IMR-90 (cell line): Measurements from ENCODE around the gene LIG1. TPM values are rescaled to one million over a fixed set of nuclear protein-coding genes. Genes with fewer than 3 reads are reported as not detected.
A peak's percentile ranks its signal among the peaks of the same experiment; 100 is the strongest.
"Not testable (repeated sequence)": the region's sequence is repeated elsewhere in the genome, so short reads cannot be mapped to it uniquely, and the experiment has no call there.

Experiments
- ATAC-seq: fragments of 200-7000 bp; cut with Tn5 transposase; 2 replicates; pipeline ENCODE4 v1.9.1; 2020; ENCODE audit warnings: low read depth, mild to moderate bottlenecking, moderate library complexity
- BruUV-seq: library from RNA; stranded (reverse); fragments of 400-500 nt; replicated peaks from 2 replicates; lab custom pipeline; 2021; lab: Mats Ljungman, UMichigan
- CTCF ChIA-PET: fragments of 300-600 bp; formaldehyde crosslinking; extraction: SDS; loops from one replicate; lab custom pipeline; 2021; ENCODE audit warnings: antibody characterized with exemption; lab: Yijun Ruan, JAX
- POLR2A ChIA-PET: fragments of 300-600 bp; sonication (Branson Sonifier 250); formaldehyde crosslinking; loops from one replicate; lab custom pipeline; 2022; ENCODE audit warnings: antibody characterized with exemption; ENCODE audit not compliant: unreplicated experiment; lab: Charles Lee
- DNase-seq: peaks from one replicate; pipeline ENCODE4 v3.0.0; 2013
- H2AFZ ChIP-seq: replicated peaks from 2 replicates; pipeline ENCODE3; 2013; ENCODE audit warnings: low read length, mild to moderate bottlenecking; ENCODE audit not compliant: poor library complexity
- H2AK5ac ChIP-seq: 2 replicates; pipeline ENCODE4 v1.6.1; 2013; ENCODE audit warnings: low read depth, low read length, inconsistent platforms
- H2AK9ac ChIP-seq: replicated peaks from 2 replicates; pipeline ENCODE3; 2013; ENCODE audit warnings: mild to moderate bottlenecking, low read depth, low read length, moderate library complexity; ENCODE audit not compliant: poor library complexity
- H2BK120ac ChIP-seq: 2 replicates; pipeline ENCODE4 v1.6.1; 2013; ENCODE audit warnings: low read depth, low read length, inconsistent platforms
- H2BK15ac ChIP-seq: 3 replicates; pipeline ENCODE4 v1.6.1; 2013; ENCODE audit warnings: low read depth, low read length, inconsistent platforms
- H2BK20ac ChIP-seq: 2 replicates; pipeline ENCODE4 v1.6.1; 2013; ENCODE audit warnings: low read depth, mild to moderate bottlenecking, inconsistent platforms, low read length, moderate library complexity
- H2BK5ac ChIP-seq: 2 replicates; pipeline ENCODE4 v1.6.1; 2013; ENCODE audit warnings: mild to moderate bottlenecking, low read depth, low read length, inconsistent platforms; ENCODE audit not compliant: poor library complexity, severe bottlenecking
- H3K14ac ChIP-seq: replicated peaks from 2 replicates; pipeline ENCODE4 v1.6.1; 2013; ENCODE audit warnings: low read depth, low read length, inconsistent platforms
- H3K18ac ChIP-seq: 2 replicates; pipeline ENCODE4 v1.6.1; 2013; ENCODE audit warnings: low read depth, low read length, control low read depth
- H3K23ac ChIP-seq: 2 replicates; pipeline ENCODE4 v1.6.1; 2013; ENCODE audit warnings: low read depth, low read length, inconsistent platforms
- H3K27ac ChIP-seq: 2 replicates; pipeline ENCODE4 v1.5.1; 2013; ENCODE audit warnings: mild to moderate bottlenecking, control low read depth, low read length; ENCODE audit not compliant: insufficient read depth
- H3K27me3 ChIP-seq: 2 replicates; pipeline ENCODE4 v1.6.1; 2013; ENCODE audit warnings: low read length; ENCODE audit not compliant: control insufficient read depth, insufficient read depth
- H3K36me3 ChIP-seq: 2 replicates; pipeline ENCODE4 v1.6.1; 2013; ENCODE audit warnings: low read length, mixed read lengths; ENCODE audit not compliant: control insufficient read depth, insufficient read depth
- H3K4ac ChIP-seq: 2 replicates; pipeline ENCODE4 v1.6.1; 2013; ENCODE audit warnings: low read depth, low read length, inconsistent platforms
- H3K4me1 ChIP-seq: 2 replicates; pipeline ENCODE4 v1.6.1; 2013; ENCODE audit warnings: low read length, mixed read lengths; ENCODE audit not compliant: control insufficient read depth, insufficient read depth
- H3K4me2 ChIP-seq: 2 replicates; pipeline ENCODE4 v1.6.1; 2013; ENCODE audit warnings: low read depth, mild to moderate bottlenecking, control low read depth, low read length, moderate library complexity
- H3K4me3 ChIP-seq: 2 replicates; pipeline ENCODE4 v1.5.1; 2013; ENCODE audit warnings: low read depth, mild to moderate bottlenecking, control low read depth, low read length, moderate library complexity; ENCODE audit not compliant: insufficient read depth
- H3K56ac ChIP-seq: 2 replicates; pipeline ENCODE4 v1.6.1; 2013; ENCODE audit warnings: low read length, inconsistent platforms; ENCODE audit not compliant: insufficient read depth; ENCODE audit errors: extremely low read depth
- H3K79me1 ChIP-seq, 2 experiments: 2 replicates each; pipeline ENCODE4 v1.6.1; 2013; ENCODE audit warnings: low read length in 2 of 2, inconsistent platforms in 1 of 2, low read depth in 1 of 2
- H3K9ac ChIP-seq: 2 replicates; pipeline ENCODE4 v1.6.1; 2013; ENCODE audit warnings: low read depth, low read length, control low read depth
- H3K9me1 ChIP-seq: 2 replicates; pipeline ENCODE4 v1.6.1; 2013; ENCODE audit warnings: low read length, inconsistent platforms; ENCODE audit not compliant: insufficient read depth
- H3K9me3 ChIP-seq: 2 replicates; pipeline ENCODE4 v1.6.1; 2013; ENCODE audit warnings: low read length; ENCODE audit not compliant: control insufficient read depth, insufficient read depth
- H4K20me1 ChIP-seq: 2 replicates; pipeline ENCODE4 v1.6.1; 2013; ENCODE audit warnings: low read length, inconsistent platforms; ENCODE audit not compliant: insufficient read depth
- H4K5ac ChIP-seq: 2 replicates; pipeline ENCODE4 v1.6.1; 2013; ENCODE audit warnings: mild to moderate bottlenecking, low read depth, low read length, control low read depth
- H4K8ac ChIP-seq, 2 experiments: 2 replicates each; pipeline ENCODE4 v1.6.1; 2013; ENCODE audit warnings: low read depth in 2 of 2, low read length in 2 of 2, control low read depth in 1 of 2, inconsistent platforms in 1 of 2
- H4K91ac ChIP-seq: 2 replicates; pipeline ENCODE4 v1.6.1; 2013; ENCODE audit warnings: low read depth, low read length, inconsistent platforms; ENCODE audit not compliant: insufficient read depth
- SMC3 ChIP-seq: fragments of 150-350 bp; IDR thresholded peaks from 2 replicates; pipeline ENCODE4 v1.6.1; 2016; ENCODE audit warnings: low read depth, mild to moderate bottlenecking, antibody characterized with exemption, low read length, moderate library complexity
- WGBS, 2 experiments: methylation state at CpG; one replicate each; pipeline versions ENCODE4 v1.1.5 to v1.1.7; 2013; ENCODE audit warnings: missing lambda C conversion rate in 2 of 2; ENCODE audit not compliant: insufficient read length in 1 of 2; ENCODE audit errors: extremely low coverage in 2 of 2; 5-methylcytosine and 5-hydroxymethylcytosine counted together
- dilution Hi-C: fragments of 300-500 bp; cut with HindIII; formaldehyde crosslinking; loops from one replicate; pipeline ENCODE4 v1.14.3; 2018; ENCODE audit warnings: low sequenced_read_pairs; ENCODE audit not compliant: unreplicated experiment
- in situ Hi-C: fragments of 300-500 bp; cut with MboI; formaldehyde crosslinking; loops from 3 replicates; pipeline ENCODE4 v1.14.3; 2019; ENCODE audit warnings: low sequenced_read_pairs, inconsistent platforms, mixed read lengths
- intact Hi-C: fragments of 100-400 bp; cut with micrococcal nuclease; formaldehyde crosslinking; loops from 2 replicates; pipeline ENCODE4 v1.10.0; 2022
- polyA plus RNA-seq, 3 experiments: library from polyadenylated mRNA; depleted of rRNA; stranded (reverse); fragments of >200 nt; gene quantifications; 2 replicates each; pipeline ENCODE4 v1.2.3, GENCODE V29; 2012; ENCODE audit warnings: low replicate concordance in 1 of 3
- total RNA-seq: library from RNA; depleted of rRNA; stranded (reverse); fragments of >200 nt; gene quantifications from 2 replicates; pipeline ENCODE4 v1.2.3, GENCODE V29; 2012
- TF ChIP-seq, protein P1 (sequence below): conservative IDR thresholded peaks from 2 replicates; pipeline ENCODE4 v1.5.1; 2012; ENCODE audit warnings: mild to moderate bottlenecking, low read depth, low read length, improper control_type of control experiment

LIG1 gene
- total and polyA plus RNA-seq, 2 of the 4 experiments (the other 2 are of a cell fraction) = 24.9 to 34.0 TPM

DNA sequence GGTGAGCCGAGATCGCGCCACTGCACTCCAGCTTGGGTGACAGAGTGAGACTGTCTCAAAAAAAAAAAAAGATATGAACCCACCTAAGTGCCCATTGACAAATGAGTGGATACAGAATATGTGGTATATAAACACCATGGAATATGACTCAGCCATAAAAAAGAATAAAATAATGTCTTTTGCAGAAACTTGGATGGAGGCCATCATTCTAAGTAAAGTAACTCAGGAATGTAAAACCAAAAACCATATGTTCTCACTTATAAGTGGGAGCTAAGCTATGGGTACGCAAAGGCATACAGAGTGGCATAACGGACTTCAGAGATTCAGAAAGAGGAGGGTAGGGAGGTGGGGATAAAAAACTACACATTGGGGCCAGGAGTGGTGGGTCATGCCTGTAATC is 89.0 kb downstream of the LIG1 start:
- Histone ChIP-seq H2AK5ac (no peak overlapping the region), H2BK5ac (no peak overlapping the region), H3K4me1 (no peaks in the 10 kb centered on the region), H2BK120ac (no peak overlapping the region), H2BK20ac (no peak overlapping the region), H3K9me3 (no peaks in the 10 kb centered on the region; the same call in 1 of the 2 replicates), H3K27ac (no peak overlapping the region), H3K9me1 (no peaks in the 10 kb centered on the region), H3K4me2 (no peak overlapping the region), H3K9ac (no peak overlapping the region), H4K8ac (no peak overlapping the region), H3K18ac (no peak overlapping the region), H3K23ac (no peak overlapping the region), H3K4ac (no peak overlapping the region), H4K91ac (no peak overlapping the region), H3K79me1 (no peaks in the 10 kb centered on the region), H3K4me3 (no peak overlapping the region), H3K36me3 (no peaks in the 10 kb centered on the region), H2AFZ (no peak overlapping the region), H3K56ac (no peak overlapping the region), H3K14ac (no peak overlapping the region), H2AK9ac (no peak overlapping the region), H3K27me3 (no peaks in the 10 kb centered on the region), H4K20me1 (no peaks in the 10 kb centered on the region), H2BK15ac (no peak overlapping the region), H4K5ac (no peak overlapping the region)
- WGBS, 2 experiments = 80% methylated on average over 2 of the region's 5 CpGs; no CpG with 5 or more reads in 1 of the 2 experiments
- DNase-seq (peak; percentile 31), ATAC-seq (no peak)
- ChIA-PET CTCF (no interaction called here), POLR2A (no interaction called here)
- intact Hi-C loops = no loop called here
- no peak for TF ChIP-seq SMC3
- TF ChIP-seq, protein P1, sequence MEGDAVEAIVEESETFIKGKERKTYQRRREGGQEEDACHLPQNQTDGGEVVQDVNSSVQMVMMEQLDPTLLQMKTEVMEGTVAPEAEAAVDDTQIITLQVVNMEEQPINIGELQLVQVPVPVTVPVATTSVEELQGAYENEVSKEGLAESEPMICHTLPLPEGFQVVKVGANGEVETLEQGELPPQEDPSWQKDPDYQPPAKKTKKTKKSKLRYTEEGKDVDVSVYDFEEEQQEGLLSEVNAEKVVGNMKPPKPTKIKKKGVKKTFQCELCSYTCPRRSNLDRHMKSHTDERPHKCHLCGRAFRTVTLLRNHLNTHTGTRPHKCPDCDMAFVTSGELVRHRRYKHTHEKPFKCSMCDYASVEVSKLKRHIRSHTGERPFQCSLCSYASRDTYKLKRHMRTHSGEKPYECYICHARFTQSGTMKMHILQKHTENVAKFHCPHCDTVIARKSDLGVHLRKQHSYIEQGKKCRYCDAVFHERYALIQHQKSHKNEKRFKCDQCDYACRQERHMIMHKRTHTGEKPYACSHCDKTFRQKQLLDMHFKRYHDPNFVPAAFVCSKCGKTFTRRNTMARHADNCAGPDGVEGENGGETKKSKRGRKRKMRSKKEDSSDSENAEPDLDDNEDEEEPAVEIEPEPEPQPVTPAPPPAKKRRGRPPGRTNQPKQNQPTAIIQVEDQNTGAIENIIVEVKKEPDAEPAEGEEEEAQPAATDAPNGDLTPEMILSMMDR = no peak
- dilution Hi-C loops = no loop called here
- in situ Hi-C loops = no loop called here
- BruUV-seq = no TSS peak

DNA sequence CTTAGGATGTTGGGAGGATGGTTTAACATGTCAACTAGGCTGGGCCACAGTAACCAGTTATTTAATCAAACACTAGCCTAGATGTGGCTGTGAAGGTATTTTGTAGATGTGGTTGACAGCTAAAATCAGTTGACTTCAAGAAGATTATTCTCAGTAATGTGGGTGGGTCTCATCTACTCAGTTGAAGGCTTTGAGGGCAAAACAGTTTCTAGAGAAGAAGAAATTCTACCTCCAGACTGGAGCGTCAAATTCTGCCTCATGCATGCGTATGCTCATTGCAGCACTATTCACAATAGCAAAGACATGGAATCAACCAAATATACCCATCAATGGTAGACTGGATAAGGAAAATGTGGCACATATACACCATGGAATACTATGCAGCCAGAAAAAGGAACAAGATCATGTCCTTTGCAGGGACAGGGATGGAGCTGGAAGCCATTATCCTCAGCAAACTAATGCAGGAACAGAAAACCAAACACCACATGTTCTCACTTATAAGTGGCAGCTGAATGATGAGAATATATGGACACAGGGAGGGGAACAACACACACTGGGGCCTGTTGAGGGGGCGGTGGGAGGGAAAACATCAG is 99.9 kb downstream of the LIG1 start:
- H3K4me3 ChIP-seq, H3K4me2 ChIP-seq, H4K8ac ChIP-seq, ATAC-seq, H3K9ac ChIP-seq, H2BK20ac ChIP-seq, H3K36me3 ChIP-seq, DNase-seq, H3K14ac ChIP-seq, H2BK120ac ChIP-seq, H4K5ac ChIP-seq, H3K4me1 ChIP-seq, H3K9me1 ChIP-seq, H2AFZ ChIP-seq, H2BK5ac ChIP-seq, dilution Hi-C loops, H4K20me1 ChIP-seq, H3K9me3 ChIP-seq, BruUV-seq, H3K27me3 ChIP-seq, H3K56ac ChIP-seq, H3K79me1 ChIP-seq, in situ Hi-C loops, H3K4ac ChIP-seq, H3K23ac ChIP-seq, H3K18ac ChIP-seq, H3K27ac ChIP-seq, H4K91ac ChIP-seq, H2AK9ac ChIP-seq, intact Hi-C loops, H2AK5ac ChIP-seq, H2BK15ac ChIP-seq, POLR2A ChIA-PET: not testable (repeated sequence)
- 80% methylated on average over 1 of the region's 3 CpGs; no CpG with 5 or more reads in 1 of the 2 experiments for WGBS, 2 experiments
- CTCF ChIA-PET = interaction anchor here (0.7 kb wide), 1 partner anchor 107 kb away, joined by 3 read pairs; no protein-coding TSS in a partner anchor
